ENCODE data around the gene ZKSCAN2.

- TF ChIP-seq CTCF (conservative IDR thresholded peaks at IDR 0.05; ENCODE audit: low read depth, low read length): no peak
- no peak for TF ChIP-seq EZH2 (IDR thresholded peaks at IDR 0.05; ENCODE audit: borderline replicate concordance, low read depth, low read length, poor library complexity, severe bottlenecking)
Measured at GRCh38 chr16:25265968-25266367, 8.3 kb upstream of the ZKSCAN2 start.

Measured in A673 (cell line).